SJSA1 (cell line): ENCODE data around the gene RNF212B. TPM values are rescaled to one million over a fixed set of nuclear protein-coding genes. Genes with fewer than 3 reads are reported as not detected.
"Not testable (repeated sequence)": the region's sequence is repeated elsewhere in the genome, so short reads cannot be mapped to it uniquely, and the experiment has no call there.

Experiments used
- DNase-seq, 2 experiments: peaks; one replicate each; pipeline ENCODE4 v3.0.0-alpha.2; 2015 to 2020; ENCODE audit warnings: low spot score in 2 of 2, low read depth in 1 of 2
- H3K27ac ChIP-seq: fragments of 250-450 bp; sonication (Bioruptor Pico); 2 replicates; pipeline ENCODE4 v1.5.1; 2020; ENCODE audit warnings: mild to moderate bottlenecking, moderate library complexity
- H3K27me3 ChIP-seq: fragments of 250-450 bp; sonication (Bioruptor Pico); replicated peaks from 2 replicates; pipeline ENCODE4 v1.5.1; 2020; ENCODE audit warnings: mild to moderate bottlenecking, moderate library complexity
- H3K36me3 ChIP-seq: fragments of 250-450 bp; sonication (Bioruptor Pico); 2 replicates; pipeline ENCODE4 v1.5.1; 2020; ENCODE audit warnings: mild to moderate bottlenecking
- H3K4me1 ChIP-seq: fragments of 250-450 bp; sonication (Bioruptor Pico); replicated peaks from 2 replicates; pipeline ENCODE4 v1.6.1; 2021; ENCODE audit warnings: mild to moderate bottlenecking
- H3K4me3 ChIP-seq: fragments of 250-450 bp; sonication (Bioruptor Pico); 2 replicates; pipeline ENCODE4 v1.5.1; 2020; ENCODE audit warnings: mild to moderate bottlenecking
- H3K9me3 ChIP-seq: fragments of 250-450 bp; sonication (Bioruptor Pico); replicated peaks from 2 replicates; pipeline ENCODE4 v1.5.1; 2020; ENCODE audit warnings: mild to moderate bottlenecking
- total RNA-seq: library from RNA; depleted of rRNA; stranded (reverse); fragments of >200 nt; shearing (Covaris generic); gene quantifications from 2 replicates; pipeline ENCODE4 v1.2.3, GENCODE V29; 2014

RNF212B gene
- total RNA-seq, 1 experiment from 2014 or later, result not detected

GRCh38 chr14:23258256-23258655, 20.5 kb downstream of the RNF212B start:
- no peaks in the 10 kb centered on the region for H3K9me3 ChIP-seq
- no peak overlapping the region for H3K4me3 ChIP-seq
- H3K27ac ChIP-seq, result no peak overlapping the region
- H3K4me1 ChIP-seq, result no peaks in the 10 kb centered on the region
- no peak for DNase-seq
- peaks cover 8% of the 10 kb centered on the region; the same call in 1 of the 2 replicates for H3K27me3 ChIP-seq
- no peaks in the 10 kb centered on the region for H3K36me3 ChIP-seq

GRCh38 chr14:23259426-23259825, 21.7 kb downstream of the RNF212B start:
- H3K4me1 ChIP-seq, result no peaks in the 10 kb centered on the region
- H3K27me3 ChIP-seq, result peaks cover 8% of the 10 kb centered on the region
- no peak overlapping the region for H3K27ac ChIP-seq
- DNase-seq, result no peak
- H3K36me3 ChIP-seq, result no peaks in the 10 kb centered on the region
- no peaks in the 10 kb centered on the region for H3K9me3 ChIP-seq
- H3K4me3 ChIP-seq, result no peak overlapping the region

GRCh38 chr14:23260849-23261248, 23.1 kb downstream of the RNF212B start:
- H3K9me3 ChIP-seq, H3K4me3 ChIP-seq, H3K36me3 ChIP-seq, DNase-seq, H3K27ac ChIP-seq, H3K4me1 ChIP-seq: not testable (repeated sequence)
- H3K27me3 ChIP-seq, result peaks cover 11% of the 10 kb centered on the region

GRCh38 chr14:23269193-23269592, 31.5 kb downstream of the RNF212B start:
- no peaks in the 10 kb centered on the region for H3K36me3 ChIP-seq
- H3K4me3 ChIP-seq, result no peak overlapping the region
- H3K27ac ChIP-seq, result no peak overlapping the region
- no peaks in the 10 kb centered on the region for H3K4me1 ChIP-seq
- no peak for DNase-seq
- 0 out of 2 replicates have a peak, but pooled peaks cover 3% of the 10 kb centered on the region for H3K27me3 ChIP-seq
- H3K9me3 ChIP-seq, result no peaks in the 10 kb centered on the region

- no peaks in the 10 kb centered on the region for H3K9me3 ChIP-seq
- H3K4me3 ChIP-seq, result no peak overlapping the region
- H3K27ac ChIP-seq, result no peak overlapping the region
- no peaks in the 10 kb centered on the region for H3K36me3 ChIP-seq
- DNase-seq, result no peak
- no peaks in the 10 kb centered on the region for H3K27me3 ChIP-seq
- peaks cover 6% of the 10 kb centered on the region for H3K4me1 ChIP-seq
These were observed 37.7 kb downstream of the RNF212B start for GRCh38 chr14:23275412-23275811.

GRCh38 chr14:23277189-23277588, 39.5 kb downstream of the RNF212B start:
- no peak overlapping the region for H3K4me3 ChIP-seq
- H3K27ac ChIP-seq, result no peak overlapping the region
- H3K27me3 ChIP-seq, result no peaks in the 10 kb centered on the region
- DNase-seq, result no peak
- H3K36me3 ChIP-seq, result no peaks in the 10 kb centered on the region
- H3K9me3 ChIP-seq, result no peaks in the 10 kb centered on the region
- H3K4me1 ChIP-seq, result peaks cover 6% of the 10 kb centered on the region

GRCh38 chr14:23277928-23278327, 40.2 kb downstream of the RNF212B start:
- not testable (repeated sequence) for H3K9me3 ChIP-seq, DNase-seq, H3K36me3 ChIP-seq, H3K4me1 ChIP-seq, H3K27ac ChIP-seq, H3K4me3 ChIP-seq, H3K27me3 ChIP-seq

GRCh38 chr14:23281247-23281646, 43.5 kb downstream of the RNF212B start:
- Histone ChIP-seq H3K9me3 (no peaks in the 10 kb centered on the region), H3K4me1 (peaks cover 20% of the 10 kb centered on the region), H3K27me3 (no peaks in the 10 kb centered on the region), H3K27ac (no peak overlapping the region), H3K36me3 (no peaks in the 10 kb centered on the region), H3K4me3 (no peak overlapping the region)
- no peak for DNase-seq

- peak overlapping the region; percentile 62 for H3K4me3 ChIP-seq
- H3K27ac ChIP-seq, result no peak overlapping the region; the same call in 1 of the 2 replicates
- no peaks in the 10 kb centered on the region for H3K36me3 ChIP-seq
- no peak for DNase-seq
- H3K4me1 ChIP-seq, result peaks cover 21% of the 10 kb centered on the region
- H3K9me3 ChIP-seq, result no peaks in the 10 kb centered on the region
- no peaks in the 10 kb centered on the region for H3K27me3 ChIP-seq
These were observed 47.2 kb downstream of the RNF212B start for GRCh38 chr14:23284654-23285529.

- Histone ChIP-seq H3K9me3 (no peaks in the 10 kb centered on the region), H3K36me3 (no peaks in the 10 kb centered on the region), H3K27me3 (no peaks in the 10 kb centered on the region), H3K4me3 (peak overlapping the region; percentile 62), H3K4me1 (peaks cover 21% of the 10 kb centered on the region), H3K27ac (no peak overlapping the region; the same call in 1 of the 2 replicates)
- no peak for DNase-seq
These were observed 47.8 kb downstream of the RNF212B start for GRCh38 chr14:23285530-23286019.

GRCh38 chr14:23286020-23286901, 48.5 kb downstream of the RNF212B start, which contains the start of gene HOMEZ:
Gene HOMEZ (minus strand): TSS chr14:23286132. CDS start chr14:23285952, 180 bp downstream.
- peak; percentile 93 to 98 for DNase-seq
- H3K27me3 ChIP-seq, result no peaks in the 10 kb centered on the region
- H3K36me3 ChIP-seq, result no peaks in the 10 kb centered on the region
- H3K27ac ChIP-seq, result peak within 1 kb of the TSS; percentile 54
- H3K4me1 ChIP-seq, result peaks cover 21% of the 10 kb centered on the region
- H3K4me3 ChIP-seq, result peak within 1 kb of the TSS; percentile 62
- H3K9me3 ChIP-seq, result no peaks in the 10 kb centered on the region

GRCh38 chr14:23286902-23287479, 49.3 kb downstream of the RNF212B start:
- no peak for DNase-seq
- Histone ChIP-seq H3K36me3 (no peaks in the 10 kb centered on the region), H3K27me3 (no peaks in the 10 kb centered on the region), H3K4me1 (peaks cover 21% of the 10 kb centered on the region), H3K27ac (peak overlapping the region; percentile 54; the same call in 1 of the 2 replicates), H3K9me3 (no peaks in the 10 kb centered on the region), H3K4me3 (peak overlapping the region; percentile 62)

- H3K4me1 ChIP-seq, result peaks cover 15% of the 10 kb centered on the region
- H3K27ac ChIP-seq, result no peak overlapping the region
- DNase-seq, result peak in 1 of 2 experiments; percentile 60
- no peaks in the 10 kb centered on the region for H3K36me3 ChIP-seq
- no peaks in the 10 kb centered on the region for H3K27me3 ChIP-seq
- no peaks in the 10 kb centered on the region for H3K9me3 ChIP-seq
- H3K4me3 ChIP-seq, result no peak overlapping the region
These were observed 57.2 kb downstream of the RNF212B start for GRCh38 chr14:23294734-23295561.
